PC-3 (cell line): Measurements from ENCODE around the gene CNTN4.

Experiments
- EZH2 ChIP-seq: fragments of 300-600 bp; sonication (generic); IDR thresholded peaks from one replicate; pipeline ENCODE4 v1.6.1; 2017; ENCODE audit warnings: antibody characterized with exemption, mild to moderate bottlenecking, low read length; ENCODE audit not compliant: unreplicated experiment
- TF ChIP-seq, protein P1 (sequence below): fragments of 300-600 bp; sonication (generic); conservative IDR thresholded peaks from 2 replicates; pipeline ENCODE4 v1.5.1; 2017; ENCODE audit warnings: antibody characterized with exemption, low read depth, mild to moderate bottlenecking, low read length

DNA sequence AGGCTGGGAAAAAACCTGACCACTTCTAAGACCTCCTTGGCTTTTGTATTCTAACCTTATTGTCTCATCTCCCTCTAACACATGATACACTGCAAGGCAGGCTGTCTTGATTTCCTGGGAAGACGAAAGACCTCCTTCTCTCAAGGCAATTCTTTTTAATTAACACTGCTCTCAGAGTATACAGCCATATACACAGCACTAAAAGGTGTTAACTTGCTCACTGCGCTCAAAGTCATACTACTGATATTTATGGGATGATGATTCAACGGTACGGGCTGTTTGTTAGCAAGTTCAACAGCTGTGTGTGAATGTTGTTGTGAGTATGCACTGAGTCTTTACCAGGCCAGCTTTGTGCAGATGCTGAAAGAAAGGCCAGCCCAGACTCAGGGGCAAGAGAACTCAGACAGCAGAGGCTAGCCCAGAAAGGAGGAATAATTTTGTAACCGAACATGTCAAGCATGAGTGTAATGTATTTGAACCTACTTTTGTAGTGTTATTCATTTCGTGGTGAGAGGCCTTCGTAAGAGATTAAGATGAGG is 781.6 kb downstream of the CNTN4 start:
- TF ChIP-seq EZH2 = no peak
- TF ChIP-seq, protein P1, sequence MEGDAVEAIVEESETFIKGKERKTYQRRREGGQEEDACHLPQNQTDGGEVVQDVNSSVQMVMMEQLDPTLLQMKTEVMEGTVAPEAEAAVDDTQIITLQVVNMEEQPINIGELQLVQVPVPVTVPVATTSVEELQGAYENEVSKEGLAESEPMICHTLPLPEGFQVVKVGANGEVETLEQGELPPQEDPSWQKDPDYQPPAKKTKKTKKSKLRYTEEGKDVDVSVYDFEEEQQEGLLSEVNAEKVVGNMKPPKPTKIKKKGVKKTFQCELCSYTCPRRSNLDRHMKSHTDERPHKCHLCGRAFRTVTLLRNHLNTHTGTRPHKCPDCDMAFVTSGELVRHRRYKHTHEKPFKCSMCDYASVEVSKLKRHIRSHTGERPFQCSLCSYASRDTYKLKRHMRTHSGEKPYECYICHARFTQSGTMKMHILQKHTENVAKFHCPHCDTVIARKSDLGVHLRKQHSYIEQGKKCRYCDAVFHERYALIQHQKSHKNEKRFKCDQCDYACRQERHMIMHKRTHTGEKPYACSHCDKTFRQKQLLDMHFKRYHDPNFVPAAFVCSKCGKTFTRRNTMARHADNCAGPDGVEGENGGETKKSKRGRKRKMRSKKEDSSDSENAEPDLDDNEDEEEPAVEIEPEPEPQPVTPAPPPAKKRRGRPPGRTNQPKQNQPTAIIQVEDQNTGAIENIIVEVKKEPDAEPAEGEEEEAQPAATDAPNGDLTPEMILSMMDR = no peak
